H1 (cell line): Measurements from ENCODE around the gene TBCA. TPM values are rescaled to one million over a fixed set of nuclear protein-coding genes. Genes with fewer than 3 reads are reported as not detected.

Experiments used
- BCL11A ChIP-seq, 2 experiments: IDR thresholded peaks; one replicate each; pipeline ENCODE4 v1.6.1; 2011; ENCODE audit warnings: low read depth in 2 of 2, low read length in 2 of 2, mild to moderate bottlenecking in 2 of 2
- CHD1 ChIP-seq: IDR thresholded peaks from 2 replicates; pipeline ENCODE4 v1.6.1; 2012; ENCODE audit warnings: low read depth, low read length, improper control_type of control experiment
- E2F6 ChIP-seq: IDR thresholded peaks from 2 replicates; pipeline ENCODE4 v1.6.1; 2012; ENCODE audit warnings: inconsistent platforms
- EP300 ChIP-seq, 2 experiments: IDR thresholded peaks; 1 replicate in 1 of 2; 2 replicates in 1 of 2; pipeline ENCODE4 v1.6.1; 2011 to 2012; ENCODE audit warnings: low read depth in 2 of 2, low read length in 2 of 2, mild to moderate bottlenecking in 2 of 2, borderline replicate concordance in 1 of 2, inconsistent platforms in 1 of 2, moderate library complexity in 1 of 2
- GABPA ChIP-seq: IDR thresholded peaks from 2 replicates; pipeline ENCODE4 v1.6.1; 2011; ENCODE audit warnings: mild to moderate bottlenecking, low read length, moderate library complexity, borderline replicate concordance; ENCODE audit not compliant: insufficient read depth
- KDM5A ChIP-seq: fragments of 200-600 bp; IDR thresholded peaks from 2 replicates; pipeline ENCODE4 v1.7.1; 2012; ENCODE audit warnings: mild to moderate bottlenecking, low read length, inconsistent platforms, mixed read lengths
- NRF1 ChIP-seq: IDR thresholded peaks from 2 replicates; pipeline ENCODE4 v1.6.1; 2011; ENCODE audit warnings: mild to moderate bottlenecking, low read depth, low read length, improper control_type of control experiment
- RBBP5 ChIP-seq: IDR thresholded peaks from 2 replicates; pipeline ENCODE4 v1.7.1; 2012; ENCODE audit warnings: low read depth, mild to moderate bottlenecking, inconsistent platforms, low read length, moderate library complexity, borderline replicate concordance
- TAF1 ChIP-seq: IDR thresholded peaks from 2 replicates; pipeline ENCODE4 v1.6.1; 2011; ENCODE audit warnings: mild to moderate bottlenecking, low read depth, low read length
- polyA plus RNA-seq, 7 experiments: library from polyadenylated mRNA; depleted of rRNA in 3 of 7; stranded (reverse) in 5 of 7; unstranded in 2 of 7; fragments of >200 nt in 5 of 7; fragments of 200-250 nt in 2 of 7; gene quantifications; 1 replicate in 5 of 7; 2 replicates in 1 of 7; 4 replicates in 1 of 7; pipeline versions ENCODE4 v1.2.1 to v1.2.3, GENCODE V29; 2011 to 2013; ENCODE audit warnings: missing spikeins in 2 of 7, mixed read lengths in 2 of 7
- total RNA-seq: library from RNA; stranded (reverse); fragmentation: NEBNext Ultra II Directional; extraction: Animal tissue kit (Norgen Biotek cat#: 25700); gene quantifications from 2 replicates; pipeline ENCODE4 v1.2.1, GENCODE V29; 2021

Gene TBCA
- total and polyA plus RNA-seq, 2 of the 8 experiments (the other 6 are each of a cell fraction or from before 2014, with no cell fraction given) = 55.7 to 320 TPM

- TF ChIP-seq TAF1 = no peak
- TF ChIP-seq KDM5A = no peak
- no peak for TF ChIP-seq EP300 (IDR thresholded peaks at IDR 0.05; ENCODE audit: borderline replicate concordance in 1 of 2, low read depth in 2 of 2, low read length in 2 of 2)
- TF ChIP-seq RBBP5 = no peak
- no peak for TF ChIP-seq E2F6
- TF ChIP-seq GABPA = no peak
- no peak for TF ChIP-seq BCL11A (IDR thresholded peaks at IDR 0.05; ENCODE audit: low read depth in 2 of 2, low read length in 2 of 2)
- TF ChIP-seq NRF1 = no peak
- no peak for TF ChIP-seq CHD1
- TF ChIP-seq, all 59 proteins: peak for 0
These were observed 8.8 kb downstream of the TBCA start (continued) for GRCh38 chr5:77767301-77767700.
